Hematopoietic multipotent progenitor cell treated with erythropoietin and hydrocortisone succinate and interleukin-3 and kit ligand, for 17 days (in vitro differentiated cells): Measurements from ENCODE around the gene MCTS1.
"Not testable (repeated sequence)": the region's sequence is repeated elsewhere in the genome, so short reads cannot be mapped to it uniquely, and the experiment has no call there.

Source experiments
- DNase-seq: peaks from one replicate; pipeline ENCODE4 v3.0.0-alpha.2; 2015; ENCODE audit warnings: low spot score

Gene MCTS1

GRCh38 chrX:120603707-120604360 lies at the start of gene MCTS1:
TSS of gene MCTS1 (plus strand) at chrX:120604101. CDS start at chrX:120604237, 136 bp downstream.
- peak; percentile 55 for DNase-seq

GRCh38 chrX:120556251-120556650 lies 47.6 kb upstream of the MCTS1 start:
- DNase-seq, result no peak

- peak; percentile 59 for DNase-seq
These were observed 44.1 kb upstream of the MCTS1 start for GRCh38 chrX:120559804-120560203.

GRCh38 chrX:120560405-120560841 lies 43.5 kb upstream of the MCTS1 start:
- DNase-seq, result peak; percentile 65

GRCh38 chrX:120560842-120561633 lies 42.9 kb upstream of the MCTS1 start, which contains the start of gene CUL4B:
TSS of gene CUL4B (minus strand) at chrX:120560962. CDS start at chrX:120560638, 324 bp downstream.
- DNase-seq, result peak; percentile 86

- DNase-seq, result peak; percentile 17
These were observed 42.0 kb upstream of the MCTS1 start for GRCh38 chrX:120561634-120562568.

- DNase-seq, result peak; percentile 35
These were observed 41.4 kb upstream of the MCTS1 start for GRCh38 chrX:120562569-120562926.

- no peak for DNase-seq
These were observed 39.0 kb upstream of the MCTS1 start for GRCh38 chrX:120564925-120565324.

GRCh38 chrX:120566817-120567216 lies 37.1 kb upstream of the MCTS1 start:
- DNase-seq, result no peak

GRCh38 chrX:120568035-120568434 lies 35.9 kb upstream of the MCTS1 start:
- peak; percentile 17 for DNase-seq

GRCh38 chrX:120568609-120569008 lies 35.3 kb upstream of the MCTS1 start:
- DNase-seq, result no peak

GRCh38 chrX:120570011-120570600 lies 33.8 kb upstream of the MCTS1 start:
- DNase-seq, result no peak

- not testable (repeated sequence) for DNase-seq
These were observed 30.1 kb upstream of the MCTS1 start for GRCh38 chrX:120573806-120574205.

GRCh38 chrX:120575379-120576114 lies 28.4 kb upstream of the MCTS1 start:
- no peak for DNase-seq

- no peak for DNase-seq
These were observed 18.2 kb upstream of the MCTS1 start for GRCh38 chrX:120585702-120586101.

- peak; percentile 18 for DNase-seq
These were observed 471 bp downstream of the MCTS1 start for GRCh38 chrX:120604361-120604782.

- no peak for DNase-seq
These were observed 8.2 kb downstream of the MCTS1 start for GRCh38 chrX:120612086-120612485.

GRCh38 chrX:120614816-120615215 lies 10.9 kb downstream of the MCTS1 start:
- DNase-seq, result no peak

- DNase-seq, result no peak
These were observed 14.2 kb downstream of the MCTS1 start for GRCh38 chrX:120617996-120618630.

GRCh38 chrX:120625371-120625770 lies 21.5 kb downstream of the MCTS1 start:
- DNase-seq, result no peak
